NCI-H510A treated with DMSO at 0.1 percent for 48 hours (cell line): ENCODE data around the gene SV2C.

Experiments used
- DNase-seq: peaks from one replicate; lab custom pipeline; 2025; lab: John Stamatoyannopoulos, UW

The SV2C gene

DNA sequence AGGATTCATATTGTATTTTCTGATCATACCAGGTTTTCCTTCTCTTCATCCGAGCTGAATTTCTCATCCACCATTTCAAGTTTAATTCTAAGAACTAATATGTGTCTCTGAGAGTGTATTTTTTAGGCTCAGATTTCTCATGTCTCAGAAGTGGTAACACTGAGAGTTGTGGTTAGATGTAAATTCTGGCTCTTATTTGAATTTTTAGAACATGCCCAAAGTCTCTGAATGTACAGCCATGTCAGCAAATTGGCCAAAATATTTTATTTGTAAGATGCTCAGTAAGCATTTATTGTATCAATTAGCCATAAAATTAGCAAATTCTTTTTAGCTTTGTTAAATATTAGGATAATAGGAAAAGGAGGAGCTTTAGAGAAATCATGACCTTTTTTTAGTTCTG is 16.6 kb downstream of the SV2C start:
- DNase-seq = no peak

DNA sequence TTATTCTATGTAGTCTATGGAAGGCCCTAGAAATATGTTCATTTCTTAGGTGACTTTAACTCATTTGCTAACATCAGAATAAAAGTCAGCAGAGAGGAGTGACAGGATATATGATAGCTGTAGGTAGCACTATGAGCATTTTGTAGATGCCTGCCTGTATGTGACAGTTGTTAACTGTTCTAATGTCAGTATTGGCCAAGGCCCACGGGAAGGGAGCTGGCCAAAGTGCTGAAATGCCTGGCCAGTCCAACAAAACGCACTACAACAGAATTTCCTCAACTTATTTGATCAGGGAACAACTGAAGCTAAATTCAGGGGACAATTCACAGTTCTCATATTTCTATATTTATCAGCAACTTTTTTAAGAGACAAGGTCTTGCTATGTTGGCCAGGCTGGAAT is 20.8 kb downstream of the SV2C start:
- no peak for DNase-seq

DNA sequence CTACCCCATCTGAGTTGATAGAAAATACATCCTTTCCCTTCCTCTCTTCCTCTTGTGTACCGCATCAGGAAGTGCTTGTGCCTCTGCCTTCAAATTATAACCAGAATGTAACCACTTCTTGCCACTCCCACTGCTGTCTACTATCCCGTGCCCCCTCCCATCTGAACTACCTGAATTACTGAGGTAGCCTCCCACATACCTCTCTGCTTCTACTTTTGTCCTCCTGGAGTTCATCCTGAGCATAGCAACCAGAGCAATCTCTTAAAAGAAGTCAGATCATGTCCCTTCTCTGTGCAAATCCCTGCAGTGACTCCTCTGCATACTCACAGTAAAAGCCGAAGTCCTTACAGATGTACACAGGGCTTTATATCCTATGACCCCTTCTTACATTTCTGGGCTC is 23.0 kb downstream of the SV2C start:
- DNase-seq = no peak

- DNase-seq = no peak
Observed at GRCh38 chr5:76111477-76112174, 28.4 kb downstream of the SV2C start.

DNA sequence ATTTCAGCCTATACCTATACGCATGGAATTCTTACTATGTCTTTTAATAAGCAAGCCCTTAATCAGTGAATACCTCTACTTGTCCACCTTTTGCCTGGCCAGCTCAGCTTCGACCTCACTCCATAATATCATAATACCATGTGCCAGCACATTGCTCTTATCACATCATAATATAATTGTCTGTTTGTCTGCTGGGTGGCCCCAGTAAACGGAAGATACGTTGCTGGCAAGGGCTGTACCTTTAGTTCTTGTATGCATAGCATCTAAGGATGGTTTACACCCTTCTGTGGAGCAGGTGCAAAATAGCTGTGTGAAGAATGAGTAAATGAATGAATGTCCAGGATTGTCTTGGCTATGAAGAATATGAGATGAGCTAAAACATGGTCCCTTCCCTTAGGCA is 29.9 kb downstream of the SV2C start:
- no peak for DNase-seq

GRCh38 chr5:76114179-76114851 is 31.1 kb downstream of the SV2C start:
- DNase-seq = no peak

GRCh38 chr5:76125346-76125745 is 42.2 kb downstream of the SV2C start:
- no peak for DNase-seq

DNA sequence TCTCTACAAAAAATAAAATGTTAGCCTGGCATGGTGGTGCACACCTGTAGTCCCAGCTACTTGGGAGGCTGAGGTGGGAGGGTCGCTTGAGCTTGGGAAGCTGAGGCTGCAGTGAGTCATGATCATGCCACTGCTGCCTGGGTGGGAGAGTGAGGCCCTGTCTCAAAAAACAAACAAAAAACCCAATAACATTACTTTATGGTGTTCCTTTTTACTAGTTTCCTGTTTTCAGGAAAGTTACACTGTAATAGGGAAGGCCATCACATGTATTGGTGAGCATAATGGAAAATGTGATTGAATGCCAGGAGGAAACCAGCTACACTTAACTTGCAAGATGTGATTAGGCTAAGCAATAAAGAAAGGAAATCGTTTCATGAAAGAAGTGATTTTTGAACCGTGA is 42.7 kb downstream of the SV2C start:
- DNase-seq = no peak

DNA sequence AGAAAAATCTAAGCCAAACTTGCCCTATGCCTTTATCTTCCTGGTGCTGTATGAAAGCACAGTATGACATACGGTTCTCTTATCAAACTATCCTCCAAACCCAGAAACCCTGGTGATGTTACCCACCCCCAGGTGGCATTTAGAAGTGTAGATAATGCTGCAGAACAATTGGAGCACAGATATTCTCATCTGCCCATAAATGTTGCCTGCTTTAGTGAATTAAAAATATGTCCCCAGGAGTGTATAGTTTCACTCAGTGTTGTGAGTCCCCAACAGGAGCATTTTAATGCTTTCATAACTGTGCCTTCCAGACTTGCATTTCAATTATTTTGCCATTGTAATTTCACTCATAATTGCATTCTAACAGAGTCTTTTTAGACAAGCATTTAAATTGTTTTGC is 50.8 kb downstream of the SV2C start:
- no peak for DNase-seq

DNA sequence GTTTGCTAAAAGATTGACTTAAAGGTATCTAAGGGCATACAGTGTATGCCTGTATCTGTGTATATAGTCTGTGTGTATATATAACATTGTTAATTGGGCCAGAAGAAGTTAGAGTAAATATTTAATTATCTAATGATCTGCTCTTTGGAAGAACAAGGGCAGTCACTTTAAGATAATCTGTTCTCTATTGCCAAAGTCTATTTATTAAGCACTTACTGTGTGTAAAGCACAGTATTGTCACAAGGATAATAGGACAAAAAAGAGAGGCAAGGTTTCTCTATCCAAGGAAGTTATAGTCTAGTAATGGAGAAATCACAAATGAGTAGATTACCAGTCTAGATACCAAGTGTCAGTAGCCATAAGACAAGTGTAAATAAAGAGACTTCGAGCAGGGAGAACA is 51.5 kb downstream of the SV2C start:
- peak; percentile 1 for DNase-seq

DNA sequence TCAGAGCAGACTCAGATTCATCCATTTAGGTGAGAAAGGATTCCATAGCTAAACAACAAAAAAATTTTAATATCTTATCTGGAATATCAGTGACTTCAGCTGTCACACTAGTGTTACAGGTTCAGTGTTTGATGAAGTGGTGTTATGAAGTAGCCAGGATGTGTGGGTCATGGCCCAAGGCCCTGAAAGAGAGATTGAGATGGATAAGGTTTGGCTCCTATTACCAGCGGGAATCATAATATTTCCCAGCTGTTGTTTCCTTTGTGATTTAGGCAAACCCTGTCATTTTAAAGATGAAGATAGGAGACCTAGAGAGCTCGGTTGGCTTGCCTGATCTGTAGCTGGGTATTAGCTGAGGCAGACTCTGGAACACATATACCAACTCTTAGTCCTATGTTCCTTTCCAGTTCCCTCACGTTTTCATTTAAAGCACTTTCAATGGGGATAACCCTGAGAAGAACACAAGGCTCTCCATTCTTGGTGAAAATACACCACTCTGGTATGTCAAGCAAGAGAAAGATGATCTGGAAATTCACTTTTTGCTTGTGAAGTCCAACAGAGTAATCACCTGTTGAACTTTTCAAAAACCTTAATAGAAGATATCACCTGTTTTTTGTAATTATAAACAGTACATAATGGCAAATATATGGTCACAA is 54.8 kb downstream of the SV2C start:
- no peak for DNase-seq

DNA sequence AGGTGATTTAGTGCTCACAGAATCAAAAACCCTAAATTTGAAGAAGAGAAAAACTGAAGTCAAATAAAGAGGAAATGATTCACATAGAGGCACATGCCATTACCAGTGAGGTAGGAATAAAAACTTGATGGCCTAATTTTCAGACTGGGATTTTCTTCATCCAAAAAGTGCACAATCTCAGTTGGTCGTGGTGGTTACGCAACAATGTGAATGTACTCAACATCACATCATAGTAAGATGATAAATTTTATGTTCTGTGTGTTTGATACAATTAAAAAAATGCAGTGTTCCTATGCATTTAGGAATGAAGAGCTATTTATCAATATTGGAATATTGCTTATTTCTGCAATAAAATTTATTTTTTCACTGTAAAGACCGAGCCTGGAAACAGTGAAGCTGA is 60.7 kb downstream of the SV2C start:
- DNase-seq = no peak

- DNase-seq = no peak
Observed at GRCh38 chr5:76144513-76145274, 61.5 kb downstream of the SV2C start.

- no peak for DNase-seq
Observed at GRCh38 chr5:76145945-76146344, 62.8 kb downstream of the SV2C start.

DNA sequence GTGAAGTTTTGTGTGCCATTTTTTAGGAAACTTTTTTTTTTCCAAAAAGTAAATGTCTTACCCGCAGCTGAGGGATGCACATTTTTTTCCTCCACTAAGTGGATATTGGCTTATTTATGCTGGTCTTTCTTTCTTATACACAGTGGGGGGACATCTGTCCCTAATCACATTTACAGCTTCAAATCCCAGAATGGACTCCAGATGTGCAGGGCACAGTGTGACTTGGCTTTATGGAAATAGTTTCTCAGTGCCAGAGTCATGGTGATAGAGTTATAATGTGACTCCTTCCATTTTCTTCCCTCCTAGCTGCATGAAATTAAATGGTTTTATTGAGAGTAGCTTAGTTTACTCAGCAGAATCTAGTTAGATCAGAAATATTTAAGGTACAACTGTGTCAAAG is 66.5 kb downstream of the SV2C start:
- DNase-seq = no peak

- no peak for DNase-seq
Observed at GRCh38 chr5:76152161-76152560, 69.0 kb downstream of the SV2C start.

GRCh38 chr5:76152700-76153099 is 69.5 kb downstream of the SV2C start:
- DNase-seq = no peak

DNA sequence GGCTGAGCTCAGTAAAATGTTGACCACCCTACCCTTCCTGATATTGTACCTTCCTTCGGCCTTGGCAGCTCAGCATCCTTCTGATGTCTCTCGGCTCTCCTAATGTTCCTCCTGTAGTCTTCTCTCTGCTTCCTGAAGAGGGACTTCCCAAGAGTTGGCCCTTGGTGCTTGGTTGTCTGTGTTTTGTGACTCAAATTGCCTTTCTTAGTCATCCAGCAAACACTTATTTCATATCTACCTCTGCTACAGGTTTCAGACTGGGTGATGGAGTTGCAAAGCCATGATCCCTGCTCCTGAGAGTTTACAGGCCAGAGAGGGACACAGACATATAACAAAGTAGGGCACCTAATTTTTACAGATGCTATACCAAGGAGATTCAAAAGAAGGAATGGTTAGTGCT is 70.1 kb downstream of the SV2C start:
- DNase-seq = no peak

- no peak for DNase-seq
Observed at GRCh38 chr5:76154009-76154690, 71.0 kb downstream of the SV2C start.

- DNase-seq = no peak
Observed at GRCh38 chr5:76155536-76155935, 72.4 kb downstream of the SV2C start.

- DNase-seq = no peak
Observed at GRCh38 chr5:76162335-76162734, 79.2 kb downstream of the SV2C start.

DNA sequence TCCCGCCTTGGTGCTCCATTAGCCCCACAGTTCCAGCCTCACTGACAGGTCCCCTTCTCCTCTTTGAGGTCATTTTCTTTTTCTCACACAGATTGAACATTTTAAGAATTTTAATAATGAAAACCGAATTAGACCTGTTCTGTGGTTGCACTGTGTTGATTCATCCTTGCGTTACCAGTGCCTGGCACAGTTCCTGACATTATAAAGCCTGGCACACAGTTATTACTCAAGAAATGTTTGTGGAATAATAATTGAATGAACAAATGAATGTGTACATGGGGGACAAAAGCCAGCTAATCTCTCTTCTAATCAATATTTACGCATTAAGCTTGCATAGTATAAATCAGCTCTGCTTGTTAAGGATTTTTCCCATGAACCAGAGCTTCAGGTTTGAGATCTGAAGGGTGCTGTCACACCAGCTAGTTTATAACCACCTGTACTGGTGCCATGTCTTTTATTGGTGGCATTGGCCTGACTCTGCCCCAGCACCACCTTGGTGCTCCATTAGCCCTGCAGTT is 80.0 kb downstream of the SV2C start:
- DNase-seq = no peak
